OCI-LY1 (cell line): ENCODE results near the gene STARD7.

Experiments
- EZH2 ChIP-seq: fragments of 200-600 bp; sonication (generic), shearing (Covaris generic); IDR thresholded peaks from 2 replicates; pipeline ENCODE4 v1.8.0; 2017; ENCODE audit warnings: borderline replicate concordance, mixed run types, mild to moderate bottlenecking, antibody characterized with exemption, low read length, moderate library complexity, mixed read lengths
- TF ChIP-seq, protein P1 (sequence below): fragments of 200-600 bp; sonication (generic), shearing (Covaris generic); IDR thresholded peaks from 2 replicates; pipeline ENCODE4 v1.5.1; 2017; ENCODE audit warnings: mild to moderate bottlenecking, antibody characterized with exemption, low read length, moderate library complexity, mixed read lengths

DNA sequence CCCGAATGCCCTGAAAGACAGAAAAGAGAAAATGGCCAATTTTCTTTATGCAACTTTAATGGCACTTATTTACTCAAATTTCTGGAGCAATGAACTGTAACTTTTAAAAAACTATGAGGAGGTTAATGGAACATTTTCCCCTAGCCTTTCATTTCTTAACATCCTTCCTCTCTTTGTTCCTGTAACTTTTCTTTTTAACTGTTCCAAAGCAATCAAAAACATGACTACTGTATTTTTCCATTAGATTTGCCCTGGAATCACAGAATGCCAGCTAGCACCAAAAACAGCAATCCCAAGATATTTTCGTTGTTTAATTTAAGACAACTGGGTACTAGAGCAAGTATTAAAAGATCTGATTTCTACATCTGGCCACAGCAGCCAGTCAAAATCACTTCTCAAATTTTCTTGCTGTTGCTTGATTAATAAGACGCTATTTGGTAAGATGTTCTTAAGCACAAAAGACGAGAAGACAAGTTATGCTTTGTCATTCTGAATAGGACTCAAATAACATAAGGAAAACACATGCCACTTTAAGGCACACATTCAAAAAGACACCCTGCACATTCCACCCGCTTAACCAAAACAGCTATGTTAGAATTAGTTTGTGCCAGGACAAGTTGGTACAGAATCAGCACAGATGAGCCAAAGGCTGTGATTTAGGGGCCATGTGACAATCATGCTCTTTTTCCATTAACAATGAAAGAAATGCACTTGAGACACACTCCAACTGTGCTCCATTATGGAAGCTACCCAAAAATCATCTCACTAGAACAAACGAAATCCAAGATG lies 3.6 kb downstream of the STARD7 start:
- TF ChIP-seq, protein P1, sequence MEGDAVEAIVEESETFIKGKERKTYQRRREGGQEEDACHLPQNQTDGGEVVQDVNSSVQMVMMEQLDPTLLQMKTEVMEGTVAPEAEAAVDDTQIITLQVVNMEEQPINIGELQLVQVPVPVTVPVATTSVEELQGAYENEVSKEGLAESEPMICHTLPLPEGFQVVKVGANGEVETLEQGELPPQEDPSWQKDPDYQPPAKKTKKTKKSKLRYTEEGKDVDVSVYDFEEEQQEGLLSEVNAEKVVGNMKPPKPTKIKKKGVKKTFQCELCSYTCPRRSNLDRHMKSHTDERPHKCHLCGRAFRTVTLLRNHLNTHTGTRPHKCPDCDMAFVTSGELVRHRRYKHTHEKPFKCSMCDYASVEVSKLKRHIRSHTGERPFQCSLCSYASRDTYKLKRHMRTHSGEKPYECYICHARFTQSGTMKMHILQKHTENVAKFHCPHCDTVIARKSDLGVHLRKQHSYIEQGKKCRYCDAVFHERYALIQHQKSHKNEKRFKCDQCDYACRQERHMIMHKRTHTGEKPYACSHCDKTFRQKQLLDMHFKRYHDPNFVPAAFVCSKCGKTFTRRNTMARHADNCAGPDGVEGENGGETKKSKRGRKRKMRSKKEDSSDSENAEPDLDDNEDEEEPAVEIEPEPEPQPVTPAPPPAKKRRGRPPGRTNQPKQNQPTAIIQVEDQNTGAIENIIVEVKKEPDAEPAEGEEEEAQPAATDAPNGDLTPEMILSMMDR = no peak
- no peak for TF ChIP-seq EZH2
